H1 (cell line): Measurements from ENCODE around the gene RNF20.
"Not testable (repeated sequence)": the region's sequence is repeated elsewhere in the genome, so short reads cannot be mapped to it uniquely, and the experiment has no call there.

ENCODE experiments used
- CTCF ChIP-seq, 3 experiments: IDR thresholded peaks; 1 replicate in 2 of 3; 2 replicates in 1 of 3; pipeline versions ENCODE4 v1.5.1 to v1.6.1; 2011; ENCODE audit warnings: low read length in 3 of 3, mild to moderate bottlenecking in 3 of 3, inconsistent platforms in 2 of 3, low read depth in 1 of 3, moderate library complexity in 1 of 3; ENCODE audit not compliant: insufficient read depth in 1 of 3; ENCODE audit errors: control extremely low read depth in 1 of 3
- EGR1 ChIP-seq: IDR thresholded peaks from 2 replicates; pipeline ENCODE4 v1.6.1; 2011; ENCODE audit warnings: low read depth, low read length, borderline replicate concordance
- GABPA ChIP-seq: IDR thresholded peaks from 2 replicates; pipeline ENCODE4 v1.6.1; 2011; ENCODE audit warnings: mild to moderate bottlenecking, low read length, moderate library complexity, borderline replicate concordance; ENCODE audit not compliant: insufficient read depth
- HDAC6 ChIP-seq: IDR thresholded peaks from one replicate; pipeline ENCODE4 v1.7.1; 2012; ENCODE audit warnings: low read depth, mild to moderate bottlenecking, inconsistent platforms, low read length, moderate library complexity
- JUN ChIP-seq: IDR thresholded peaks from 2 replicates; pipeline ENCODE4 v1.6.1; 2011; ENCODE audit warnings: low read depth, mild to moderate bottlenecking, improper control_type of control experiment, low read length
- MAFK ChIP-seq: IDR thresholded peaks from 2 replicates; pipeline ENCODE4 v1.6.1; 2012; ENCODE audit warnings: low read depth, mild to moderate bottlenecking, improper control_type of control experiment, low read length
- POLR2A ChIP-seq, 2 experiments: IDR thresholded peaks; 1 replicate in 1 of 2; 2 replicates in 1 of 2; pipeline ENCODE4 v1.6.1; 2011; ENCODE audit warnings: low read depth in 2 of 2, low read length in 2 of 2, mild to moderate bottlenecking in 2 of 2; ENCODE audit errors: control extremely low read depth in 1 of 2
- POLR2AphosphoS5 ChIP-seq: IDR thresholded peaks from 2 replicates; pipeline ENCODE4 v1.6.1; 2011; ENCODE audit warnings: low read depth, low read length
- POU5F1 ChIP-seq: IDR thresholded peaks from 2 replicates; pipeline ENCODE4 v1.6.1; 2011; ENCODE audit warnings: low read depth, mild to moderate bottlenecking, low read length, moderate library complexity
- SRF ChIP-seq: IDR thresholded peaks from 2 replicates; pipeline ENCODE4 v1.6.1; 2011; ENCODE audit warnings: mild to moderate bottlenecking, low read depth, low read length, moderate library complexity
- TEAD4 ChIP-seq: IDR thresholded peaks from 2 replicates; pipeline ENCODE4 v1.6.1; 2012; ENCODE audit warnings: low read depth, low read length, inconsistent platforms, mixed read lengths

- not testable (repeated sequence) for TF ChIP-seq POLR2AphosphoS5; EGR1; CTCF (IDR thresholded peaks at IDR 0.05; ENCODE audit: control extremely low read depth in 1 of 3, insufficient read depth in 1 of 3, low read depth in 1 of 3, low read length in 3 of 3); POLR2A (IDR thresholded peaks at IDR 0.05; ENCODE audit: control extremely low read depth in 1 of 2, low read depth in 2 of 2, low read length in 2 of 2); SRF; HDAC6; JUN; GABPA; TEAD4; POU5F1; MAFK
Observed at GRCh38 chr9:101590074-101590473, 56.4 kb downstream of the RNF20 start.
